SIG-M5 (cell line): ENCODE data around the gene CCBE1.
"Not testable (repeated sequence)": the region's sequence is repeated elsewhere in the genome, so short reads cannot be mapped to it uniquely, and the experiment has no call there.

Experiments used
- DNase-seq: peaks from one replicate; lab custom pipeline; 2025; lab: John Stamatoyannopoulos, UW

The CCBE1 gene

GRCh38 chr18:59539108-59539507 is 158.1 kb downstream of the CCBE1 start:
- DNase-seq, result no peak

DNA sequence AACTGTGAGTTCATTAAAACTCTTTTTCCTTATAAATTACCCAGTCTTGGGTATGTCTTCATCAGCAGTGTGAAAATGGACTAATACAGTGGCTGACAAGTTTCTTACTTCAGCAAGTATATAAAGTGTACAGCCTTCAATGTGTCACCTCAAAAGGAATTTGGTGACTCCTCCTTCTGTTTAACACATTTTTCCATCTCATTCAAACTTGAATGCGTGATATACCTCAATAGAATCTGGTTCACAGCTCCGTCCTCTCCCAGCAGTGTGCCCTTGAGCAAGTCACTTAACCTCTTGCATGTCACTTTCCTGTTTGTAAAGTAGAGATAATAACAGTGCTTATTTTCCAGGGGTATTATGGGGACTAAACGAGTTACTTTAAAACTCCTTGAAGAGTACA is 159.6 kb downstream of the CCBE1 start:
- no peak for DNase-seq

GRCh38 chr18:59536166-59536565 is 161.1 kb downstream of the CCBE1 start:
- DNase-seq, result no peak

DNA sequence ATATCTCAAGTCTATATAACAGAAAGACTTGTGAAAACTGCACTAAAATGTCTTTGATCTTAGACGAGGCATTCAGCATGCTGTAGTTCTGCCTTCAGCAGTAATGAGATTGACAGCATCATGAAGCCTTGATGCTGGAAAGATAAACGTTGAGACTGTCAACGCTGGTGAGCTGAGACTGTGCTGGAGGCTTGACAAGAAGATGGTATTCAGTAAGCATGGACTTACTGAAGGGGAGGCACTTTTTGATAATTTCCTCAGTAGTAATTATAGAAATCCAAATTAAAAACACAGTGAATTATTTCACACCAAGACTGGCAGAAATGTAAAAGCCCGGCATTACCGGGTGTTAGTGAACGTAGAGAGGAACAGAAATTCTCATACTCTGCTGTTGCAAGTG is 162.2 kb downstream of the CCBE1 start:
- DNase-seq, result no peak

GRCh38 chr18:59528866-59529265 is 168.4 kb downstream of the CCBE1 start:
- DNase-seq, result no peak

- no peak for DNase-seq
Observed at GRCh38 chr18:59520562-59521355, 176.5 kb downstream of the CCBE1 start.

- no peak for DNase-seq
Observed at GRCh38 chr18:59518705-59519104, 178.5 kb downstream of the CCBE1 start.

DNA sequence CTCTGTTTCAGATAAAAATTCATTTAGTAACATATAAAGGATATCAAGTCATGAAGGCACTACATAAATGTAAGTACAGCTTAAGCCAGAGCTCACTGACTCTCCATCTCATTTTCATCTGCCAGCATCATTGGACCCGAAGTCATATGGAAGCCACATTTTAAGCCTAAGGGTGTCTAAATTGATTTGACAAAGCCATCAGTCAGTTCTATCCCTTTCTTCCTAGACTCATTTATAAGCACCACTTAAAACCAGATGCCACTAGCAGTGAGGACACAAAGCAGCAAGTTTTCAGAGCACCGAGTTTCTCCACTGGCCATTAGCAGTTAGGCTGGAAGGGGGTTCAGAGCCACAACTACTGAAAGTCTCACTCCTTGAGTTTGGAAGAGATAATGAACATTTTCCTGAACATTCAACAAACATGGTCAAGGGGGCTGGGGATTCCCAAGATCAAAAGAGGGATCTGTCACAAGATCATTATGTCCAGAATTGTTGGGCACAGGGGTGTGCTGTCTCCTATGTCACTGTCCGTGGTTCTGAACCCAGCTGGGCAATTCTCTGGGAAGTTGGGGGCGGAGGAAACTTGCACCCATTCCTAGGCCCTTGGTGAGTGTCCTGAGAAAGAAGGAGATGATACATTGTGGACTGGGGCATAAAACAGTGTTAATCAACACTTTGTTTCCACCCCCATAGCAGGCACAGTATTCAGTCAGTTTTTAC is 179.6 kb downstream of the CCBE1 start:
- DNase-seq, result no peak

GRCh38 chr18:59516356-59517155 is 180.7 kb downstream of the CCBE1 start:
- no peak for DNase-seq

DNA sequence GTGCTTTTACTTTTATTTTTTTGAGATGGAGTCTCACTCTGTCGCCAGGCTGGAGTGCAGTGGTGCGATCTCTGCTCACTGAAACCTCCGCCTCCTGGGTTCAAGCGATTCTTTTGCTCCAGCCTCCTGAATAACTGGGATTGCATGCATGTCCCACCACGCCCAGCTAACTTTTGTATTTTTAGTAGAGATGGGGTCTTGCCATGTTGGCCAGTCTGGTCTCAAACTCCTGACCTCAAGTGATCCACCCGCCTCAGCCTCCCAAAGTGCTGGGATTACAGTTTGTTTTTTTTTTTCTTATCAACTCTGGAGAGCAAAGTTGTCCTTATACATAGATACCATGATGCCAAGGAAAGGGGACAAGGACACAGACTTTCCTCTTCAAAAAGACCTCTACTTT is 181.3 kb downstream of the CCBE1 start:
- not testable (repeated sequence) for DNase-seq

- no peak for DNase-seq
Observed at GRCh38 chr18:59515147-59515546, 182.1 kb downstream of the CCBE1 start.

DNA sequence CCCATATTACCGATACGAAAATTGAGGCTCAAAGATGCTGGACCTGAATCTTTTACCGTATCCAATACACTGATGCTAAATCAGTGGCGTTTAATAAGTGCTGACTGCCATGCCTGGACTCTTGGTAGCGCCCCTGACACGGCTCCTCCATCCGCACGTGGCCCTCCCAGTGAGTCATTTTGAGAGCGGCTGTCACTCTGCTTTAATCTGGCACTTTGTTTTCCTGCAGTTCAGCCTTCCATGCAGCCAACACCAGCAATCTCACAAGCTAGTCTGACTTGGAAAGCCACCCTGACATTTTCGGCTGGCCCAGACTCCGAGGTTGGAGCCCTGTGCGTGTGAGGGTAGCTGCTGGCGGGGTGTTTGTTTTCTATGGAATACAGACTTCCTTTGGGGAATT is 183.0 kb downstream of the CCBE1 start:
- DNase-seq, result no peak

GRCh38 chr18:59512025-59512755 is 185.0 kb downstream of the CCBE1 start:
- DNase-seq, result no peak

- DNase-seq, result no peak
Observed at GRCh38 chr18:59509481-59510442, 187.5 kb downstream of the CCBE1 start.

GRCh38 chr18:59505356-59505755 is 191.9 kb downstream of the CCBE1 start:
- no peak for DNase-seq

DNA sequence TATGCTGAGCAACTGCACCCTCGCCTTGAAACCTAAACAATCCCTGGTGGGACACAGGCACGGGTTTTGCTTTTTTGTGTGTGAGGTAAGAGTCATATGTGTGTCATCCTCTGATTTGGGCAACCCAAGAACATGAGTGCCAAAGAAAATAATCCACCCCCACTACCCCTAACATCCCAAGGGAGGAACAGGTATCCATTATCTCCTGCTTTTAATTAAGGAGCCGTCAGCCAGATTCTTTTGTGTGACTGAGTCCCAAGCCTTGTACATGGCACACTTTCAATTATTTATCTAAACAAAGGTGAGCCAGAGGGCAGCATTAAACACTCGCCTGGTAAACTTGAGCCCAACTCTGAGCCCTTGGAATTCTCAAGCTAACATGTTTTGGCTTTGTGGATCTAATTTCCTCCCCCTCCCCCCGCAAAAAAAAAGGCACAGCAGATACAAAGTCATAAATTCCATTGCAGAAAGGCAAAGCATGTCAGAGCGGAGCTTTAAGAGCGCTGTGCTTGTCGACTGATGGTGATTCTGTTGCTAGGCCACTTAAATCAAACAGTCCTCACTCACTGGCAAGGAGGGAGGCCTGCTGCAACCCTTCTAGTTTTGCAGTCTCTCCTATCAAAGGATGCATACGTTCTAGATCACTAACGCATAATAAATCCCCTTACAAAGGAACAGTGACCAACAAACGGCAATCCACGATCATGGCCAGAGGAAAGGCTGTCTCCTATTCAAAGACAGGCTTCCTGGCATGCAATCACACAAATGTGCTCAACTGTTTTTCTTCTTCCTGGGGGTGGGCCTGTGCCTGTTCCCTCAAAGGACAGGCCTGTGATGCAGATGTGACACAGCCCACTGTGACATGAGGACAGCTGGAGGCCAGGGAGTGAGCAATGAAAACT is 194.7 kb downstream of the CCBE1 start:
- DNase-seq, result no peak

- DNase-seq, result no peak
Observed at GRCh38 chr18:59501920-59502273, 195.3 kb downstream of the CCBE1 start.

- no peak for DNase-seq
Observed at GRCh38 chr18:59500765-59501164, 196.5 kb downstream of the CCBE1 start.

GRCh38 chr18:59498506-59499086 is 198.6 kb downstream of the CCBE1 start:
- DNase-seq, result no peak
